HEK293 (cell line): Measurements from ENCODE around the gene ADCYAP1R1.

Source experiments
- CTCF ChIP-seq: fragments of 450-650 bp; formaldehyde crosslinking; IDR thresholded peaks from 2 replicates; pipeline ENCODE4 v1.5.1; 2016; ENCODE audit warnings: missing biosample characterization, missing genetic modification characterization
- KLF10 ChIP-seq: fragments of 450-650 bp; IDR thresholded peaks from 2 replicates; pipeline ENCODE4 v1.5.1; 2018; ENCODE audit warnings: missing biosample characterization, mild to moderate bottlenecking, missing genetic modification characterization
- ZNF274 ChIP-seq, 2 experiments: fragments of 200-500 bp in 1 of 2; fragments of 450-650 bp in 1 of 2; sonication (Bioruptor generic) in 1 of 2; formaldehyde crosslinking in 1 of 2; IDR thresholded peaks; 2 replicates each; pipeline versions ENCODE4 v1.5.1 to v1.6.1; 2014 to 2016; ENCODE audit warnings: borderline replicate concordance in 1 of 2, inconsistent platforms in 1 of 2, low read length in 1 of 2, missing biosample characterization in 1 of 2, missing genetic modification characterization in 1 of 2
- ZNF660 ChIP-seq: fragments of 450-650 bp; IDR thresholded peaks from 2 replicates; pipeline ENCODE4 v1.5.1; 2018; ENCODE audit warnings: missing biosample characterization, mild to moderate bottlenecking, missing genetic modification characterization
- TF ChIP-seq, protein P1 (sequence below): fragments of 450-650 bp; IDR thresholded peaks from 2 replicates; pipeline ENCODE4 v1.5.1; 2018; ENCODE audit warnings: missing biosample characterization, mild to moderate bottlenecking, missing genetic modification characterization
- TF ChIP-seq, protein P2 (sequence below): fragments of 450-650 bp; formaldehyde crosslinking; IDR thresholded peaks from 2 replicates; pipeline ENCODE4 v1.5.1; 2016; ENCODE audit warnings: missing biosample characterization, missing genetic modification characterization

DNA sequence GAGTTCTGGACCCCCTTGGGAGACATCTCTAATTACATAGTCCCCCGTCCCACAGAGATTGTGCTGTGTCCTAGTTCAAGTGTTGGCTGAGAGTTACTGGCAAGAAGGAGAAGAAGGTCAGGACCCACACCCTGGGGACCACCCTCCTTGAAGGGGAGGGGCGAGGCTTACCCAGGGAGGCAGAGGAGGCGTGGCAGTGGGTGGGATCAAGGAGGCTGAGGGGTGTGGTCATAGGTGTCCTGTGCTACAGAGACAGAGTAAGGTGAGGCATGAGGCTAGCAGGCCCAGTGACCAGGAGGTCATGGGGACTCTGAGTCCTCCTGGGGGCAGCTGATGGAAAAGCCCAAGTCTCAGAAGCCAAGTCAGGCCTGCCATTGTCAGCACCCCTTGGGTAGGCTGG is 29.4 kb upstream of the ADCYAP1R1 start:
- no peak for TF ChIP-seq ZNF274 (IDR thresholded peaks at IDR 0.05; ENCODE audit: low read length)
- no peak for TF ChIP-seq ZNF274 (tag by site-specific recombination; IDR thresholded peaks at IDR 0.05; ENCODE audit: borderline replicate concordance)
- TF ChIP-seq, protein P1, sequence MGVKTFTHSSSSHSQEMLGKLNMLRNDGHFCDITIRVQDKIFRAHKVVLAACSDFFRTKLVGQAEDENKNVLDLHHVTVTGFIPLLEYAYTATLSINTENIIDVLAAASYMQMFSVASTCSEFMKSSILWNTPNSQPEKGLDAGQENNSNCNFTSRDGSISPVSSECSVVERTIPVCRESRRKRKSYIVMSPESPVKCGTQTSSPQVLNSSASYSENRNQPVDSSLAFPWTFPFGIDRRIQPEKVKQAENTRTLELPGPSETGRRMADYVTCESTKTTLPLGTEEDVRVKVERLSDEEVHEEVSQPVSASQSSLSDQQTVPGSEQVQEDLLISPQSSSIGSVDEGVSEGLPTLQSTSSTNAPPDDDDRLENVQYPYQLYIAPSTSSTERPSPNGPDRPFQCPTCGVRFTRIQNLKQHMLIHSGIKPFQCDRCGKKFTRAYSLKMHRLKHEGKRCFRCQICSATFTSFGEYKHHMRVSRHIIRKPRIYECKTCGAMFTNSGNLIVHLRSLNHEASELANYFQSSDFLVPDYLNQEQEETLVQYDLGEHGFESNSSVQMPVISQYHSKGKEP (tag by site-specific recombination), result no peak
- no peak for TF ChIP-seq ZNF660 (tag by site-specific recombination)
- no peak for TF ChIP-seq CTCF (tag by site-specific recombination)
- TF ChIP-seq, protein P2, sequence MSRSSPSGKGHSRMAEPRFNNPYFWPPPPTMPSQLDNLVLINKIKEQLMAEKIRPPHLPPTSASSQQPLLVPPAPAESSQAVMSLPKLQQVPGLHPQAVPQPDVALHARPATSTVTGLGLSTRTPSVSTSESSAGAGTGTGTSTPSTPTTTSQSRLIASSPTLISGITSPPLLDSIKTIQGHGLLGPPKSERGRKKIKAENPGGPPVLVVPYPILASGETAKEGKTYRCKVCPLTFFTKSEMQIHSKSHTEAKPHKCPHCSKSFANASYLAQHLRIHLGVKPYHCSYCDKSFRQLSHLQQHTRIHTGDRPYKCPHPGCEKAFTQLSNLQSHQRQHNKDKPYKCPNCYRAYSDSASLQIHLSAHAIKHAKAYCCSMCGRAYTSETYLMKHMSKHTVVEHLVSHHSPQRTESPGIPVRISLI, result no peak
- no peak for TF ChIP-seq KLF10
